ENCODE data around the gene CHD8. TPM values are rescaled to one million over a fixed set of nuclear protein-coding genes. Genes with fewer than 3 reads are reported as not detected.

Gene CHD8
- total RNA-seq, 2 experiments from 2014 or later: 123 to 127 TPM

GRCh38 chr14:21428930-21429329, 27.0 kb downstream of the CHD8 start:
- ChIA-PET CTCF (interaction anchor here (2.7 kb wide), 1 partner anchor 27 kb away, joined by 6 read pairs; the partner anchor contains the start of gene CHD8), POLR2A (no interaction called here)
- H3K4me3 Mint-ChIP-seq: no peak overlapping the region
- no peaks in the 10 kb centered on the region for H3K9me3 Mint-ChIP-seq
- H3K27ac Mint-ChIP-seq: no peak overlapping the region
- H3K27me3 Mint-ChIP-seq: no peaks in the 10 kb centered on the region
- no peak for DNase-seq
- H3K36me3 Mint-ChIP-seq (ENCODE audit: low read depth): peaks cover 63% of the 10 kb centered on the region
- H3K4me1 Mint-ChIP-seq: peaks cover 12% of the 10 kb centered on the region

GRCh38 chr14:21426692-21427091, 29.2 kb downstream of the CHD8 start:
- POLR2A ChIA-PET: no interaction called here
- CTCF ChIA-PET: interaction anchor here (0.6 to 1.3 kb wide), 2 partner anchors 11 to 155 kb away, joined by 4 to 5 read pairs; no protein-coding TSS in a partner anchor
- no peaks in the 10 kb centered on the region for H3K9me3 Mint-ChIP-seq
- no peak overlapping the region for H3K27ac Mint-ChIP-seq
- peaks cover 61% of the 10 kb centered on the region for H3K36me3 Mint-ChIP-seq (ENCODE audit: low read depth)
- no peaks in the 10 kb centered on the region for H3K4me1 Mint-ChIP-seq
- DNase-seq: no peak
- H3K4me3 Mint-ChIP-seq: no peak overlapping the region
- no peaks in the 10 kb centered on the region for H3K27me3 Mint-ChIP-seq

- no peak for DNase-seq
- Mint-ChIP-seq H3K27ac (no peak overlapping the region), H3K27me3 (no peaks in the 10 kb centered on the region), H3K9me3 (no peaks in the 10 kb centered on the region), H3K4me3 (no peak overlapping the region), H3K4me1 (peaks cover 13% of the 10 kb centered on the region), H3K36me3 (ENCODE audit: low read depth) (peaks cover 44% of the 10 kb centered on the region)
- CTCF ChIA-PET: interaction anchor here (0.8 to 1.1 kb wide), 2 partner anchors 8 to 315 kb away, joined by 3 read pairs; no protein-coding TSS in a partner anchor
- POLR2A ChIA-PET: no interaction called here
These were observed 36.4 kb downstream of the CHD8 start for GRCh38 chr14:21419528-21419927.

- Mint-ChIP-seq H3K27me3 (no peaks in the 10 kb centered on the region), H3K9me3 (no peaks in the 10 kb centered on the region), H3K4me1 (peaks cover 19% of the 10 kb centered on the region), H3K4me3 (no peak overlapping the region), H3K27ac (no peak overlapping the region), H3K36me3 (ENCODE audit: low read depth) (peaks cover 51% of the 10 kb centered on the region)
- no peak for DNase-seq
- ChIA-PET POLR2A (no interaction called here), CTCF (interaction anchor here (0.8 to 1.9 kb wide), 2 partner anchors 10 to 142 kb away, joined by 3 to 6 read pairs; no protein-coding TSS in a partner anchor)
These were observed 40.6 kb downstream of the CHD8 start for GRCh38 chr14:21415329-21415728.

GRCh38 chr14:21414137-21414631, 41.7 kb downstream of the CHD8 start:
- peak overlapping the region; percentile 50 for H3K27ac Mint-ChIP-seq

GRCh38 chr14:21408147-21408546, 47.8 kb downstream of the CHD8 start:
- Mint-ChIP-seq H3K27ac (no peak overlapping the region), H3K27me3 (no peaks in the 10 kb centered on the region), H3K4me1 (no peaks in the 10 kb centered on the region), H3K36me3 (ENCODE audit: low read depth) (peaks cover 69% of the 10 kb centered on the region), H3K4me3 (no peak overlapping the region), H3K9me3 (no peaks in the 10 kb centered on the region)
- no peak for DNase-seq
- ChIA-PET POLR2A (no interaction called here), CTCF (interaction anchor here (0.6 to 0.9 kb wide), 2 partner anchors 41 to 49 kb away, joined by 3 read pairs; no protein-coding TSS in a partner anchor)

More at GRCh38 chr14:21414137-21414631, 41.7 kb downstream of the CHD8 start:
- Mint-ChIP-seq H3K4me1 (peaks cover 15% of the 10 kb centered on the region), H3K9me3 (no peaks in the 10 kb centered on the region), H3K36me3 (ENCODE audit: low read depth) (peaks cover 55% of the 10 kb centered on the region), H3K27me3 (no peaks in the 10 kb centered on the region), H3K4me3 (no peak overlapping the region)
- ChIA-PET POLR2A (no interaction called here), CTCF (interaction anchor here (1.9 kb wide), 1 partner anchor 9 kb away, joined by 6 read pairs; no protein-coding TSS in a partner anchor)
- DNase-seq: no peak

GRCh38 chr14:21406213-21406612, 49.7 kb downstream of the CHD8 start:
- no peaks in the 10 kb centered on the region for H3K9me3 Mint-ChIP-seq
- no peak overlapping the region for H3K27ac Mint-ChIP-seq
- peaks cover 69% of the 10 kb centered on the region for H3K36me3 Mint-ChIP-seq (ENCODE audit: low read depth)
- ChIA-PET POLR2A (no interaction called here), CTCF (interaction anchor here (0.9 to 1.9 kb wide), 2 partner anchors 8 to 33 kb away, joined by 3 to 6 read pairs; no protein-coding TSS in a partner anchor)
- no peak for DNase-seq
- no peaks in the 10 kb centered on the region for H3K27me3 Mint-ChIP-seq
- no peaks in the 10 kb centered on the region for H3K4me1 Mint-ChIP-seq
- no peak overlapping the region for H3K4me3 Mint-ChIP-seq

- H3K4me3 Mint-ChIP-seq: no peak overlapping the region
- no peaks in the 10 kb centered on the region for H3K27me3 Mint-ChIP-seq
- no peaks in the 10 kb centered on the region for H3K9me3 Mint-ChIP-seq
- no peaks in the 10 kb centered on the region for H3K4me1 Mint-ChIP-seq
- ChIA-PET POLR2A (interaction anchor here (0.5 kb wide), 1 partner anchor 185 kb away, joined by 4 read pairs; no protein-coding TSS in a partner anchor), CTCF (interaction anchor here (1.9 kb wide), 1 partner anchor 9 kb away, joined by 6 read pairs; no protein-coding TSS in a partner anchor)
- H3K27ac Mint-ChIP-seq: no peak overlapping the region
- peaks cover 74% of the 10 kb centered on the region for H3K36me3 Mint-ChIP-seq (ENCODE audit: low read depth)
- no peak for DNase-seq
These were observed 50.8 kb downstream of the CHD8 start for GRCh38 chr14:21405097-21405496.

GRCh38 chr14:21399311-21399870, 56.5 kb downstream of the CHD8 start:
- H3K4me1 Mint-ChIP-seq: no peaks in the 10 kb centered on the region
- H3K36me3 Mint-ChIP-seq (ENCODE audit: low read depth): peaks cover 69% of the 10 kb centered on the region
- H3K27ac Mint-ChIP-seq: no peak overlapping the region
- DNase-seq: no peak
- H3K4me3 Mint-ChIP-seq: no peak overlapping the region
- ChIA-PET POLR2A (no interaction called here), CTCF (no interaction called here)
- no peaks in the 10 kb centered on the region for H3K27me3 Mint-ChIP-seq
- H3K9me3 Mint-ChIP-seq: no peaks in the 10 kb centered on the region

- no peaks in the 10 kb centered on the region for H3K9me3 Mint-ChIP-seq
- DNase-seq: no peak
- H3K4me1 Mint-ChIP-seq: no peaks in the 10 kb centered on the region
- H3K27me3 Mint-ChIP-seq: no peaks in the 10 kb centered on the region
- H3K27ac Mint-ChIP-seq: no peak overlapping the region
- no peak overlapping the region for H3K4me3 Mint-ChIP-seq
- ChIA-PET CTCF (no interaction called here), POLR2A (no interaction called here)
- H3K36me3 Mint-ChIP-seq (ENCODE audit: low read depth): peaks cover 72% of the 10 kb centered on the region
These were observed 57.0 kb downstream of the CHD8 start for GRCh38 chr14:21398901-21399300.

- DNase-seq: no peak
- Mint-ChIP-seq H3K9me3 (no peaks in the 10 kb centered on the region), H3K27me3 (no peaks in the 10 kb centered on the region), H3K36me3 (ENCODE audit: low read depth) (peaks cover 73% of the 10 kb centered on the region), H3K27ac (no peak overlapping the region), H3K4me1 (no peaks in the 10 kb centered on the region), H3K4me3 (no peak overlapping the region)
- CTCF ChIA-PET: no interaction called here
- POLR2A ChIA-PET: no interaction called here
These were observed 60.5 kb downstream of the CHD8 start for GRCh38 chr14:21395450-21395849.

GRCh38 chr14:21385188-21385904, 70.6 kb downstream of the CHD8 start:
- H3K4me3 Mint-ChIP-seq: peak overlapping the region; percentile 87
- DNase-seq: no peak
- peaks cover 35% of the 10 kb centered on the region for H3K36me3 Mint-ChIP-seq (ENCODE audit: low read depth)
- peak overlapping the region; percentile 99 for H3K27ac Mint-ChIP-seq
- H3K27me3 Mint-ChIP-seq: no peaks in the 10 kb centered on the region
- H3K4me1 Mint-ChIP-seq: peaks cover 33% of the 10 kb centered on the region
- ChIA-PET CTCF (interaction anchor here (0.6 to 1.6 kb wide), 3 partner anchors 10 to 1760 kb away, joined by 4 to 5 read pairs (median 4); no protein-coding TSS in a partner anchor), POLR2A (no interaction called here)
- H3K9me3 Mint-ChIP-seq: no peaks in the 10 kb centered on the region

- DNase-seq: no peak
- Mint-ChIP-seq H3K4me1 (peaks cover 40% of the 10 kb centered on the region), H3K27ac (peak overlapping the region; percentile 99), H3K36me3 (ENCODE audit: low read depth) (peaks cover 34% of the 10 kb centered on the region), H3K4me3 (peak overlapping the region; percentile 87), H3K9me3 (no peaks in the 10 kb centered on the region), H3K27me3 (no peaks in the 10 kb centered on the region)
- ChIA-PET CTCF (interaction anchor here (0.8 to 1.6 kb wide), 5 partner anchors 9 to 172 kb away, joined by 3 to 5 read pairs (median 3); partner anchors contain the start of gene CHD8), POLR2A (interaction anchor here (0.5 to 0.8 kb wide), 2 partner anchors 53 to 125 kb away, joined by 3 to 4 read pairs; no protein-coding TSS in a partner anchor)
These were observed 71.5 kb downstream of the CHD8 start for GRCh38 chr14:21384494-21384851.

Measured in activated CD4-positive, alpha-beta T cell treated with anti-CD3 and anti-CD28 coated beads, Interleukin-2, amount 10 ng/mL, durations not matched to agents 7 days and 5 days (primary cell).